ENCODE data around the gene HSP90AB1.
A peak's percentile ranks its signal among the peaks of the same experiment; 100 is the strongest.
"Not testable (repeated sequence)": the region's sequence is repeated elsewhere in the genome, so short reads cannot be mapped to it uniquely, and the experiment has no call there.

HSP90AB1 gene

DNA sequence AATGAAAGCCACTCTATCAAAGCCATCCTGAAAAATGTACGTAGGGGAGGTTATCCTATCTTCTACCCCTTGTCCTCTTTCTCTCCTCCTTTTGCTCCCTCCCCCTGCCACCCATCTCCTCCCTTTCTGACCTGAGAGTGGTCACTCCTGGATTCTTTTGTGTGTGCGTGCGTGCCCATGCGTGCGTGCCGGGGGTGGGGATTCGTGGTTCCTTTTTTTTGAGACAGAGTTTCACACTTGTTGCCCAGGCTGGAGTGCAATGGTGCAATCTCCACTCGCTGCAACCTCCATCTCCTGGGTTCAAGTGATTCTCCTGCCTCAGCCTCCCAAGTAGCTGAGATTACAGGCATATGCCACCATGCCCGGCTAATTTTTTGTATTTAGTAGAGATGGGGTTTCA is 15.5 kb upstream of the HSP90AB1 start:
- not testable (repeated sequence) for H3K4me3 ChIP-seq (ENCODE audit: low read depth, low read length); H3K27me3 ChIP-seq (ENCODE audit: control insufficient read depth, insufficient read depth, low read length); H3K9me3 ChIP-seq (ENCODE audit: control insufficient read depth, insufficient read depth, low read length); H3K9ac ChIP-seq (ENCODE audit: low read depth, low read length)
- Histone ChIP-seq H3K4me1 (ENCODE audit: control insufficient read depth, insufficient read depth, low read length) (peaks cover 10% of the 10 kb centered on the region), H3K36me3 (ENCODE audit: control insufficient read depth, insufficient read depth, low read length) (peaks cover 48% of the 10 kb centered on the region)

GRCh38 chr6:44232676-44233566 is 14.0 kb upstream of the HSP90AB1 start:
- H3K9ac ChIP-seq (ENCODE audit: low read depth, low read length) = no peak overlapping the region
- no peaks in the 10 kb centered on the region for H3K9me3 ChIP-seq (ENCODE audit: control insufficient read depth, insufficient read depth, low read length)
- no peak overlapping the region for H3K4me3 ChIP-seq (ENCODE audit: low read depth, low read length)
- H3K4me1 ChIP-seq (ENCODE audit: control insufficient read depth, insufficient read depth, low read length) = peaks cover 4% of the 10 kb centered on the region
- no peaks in the 10 kb centered on the region for H3K27me3 ChIP-seq (ENCODE audit: control insufficient read depth, insufficient read depth, low read length)
- H3K36me3 ChIP-seq (ENCODE audit: control insufficient read depth, insufficient read depth, low read length) = peaks cover 43% of the 10 kb centered on the region

DNA sequence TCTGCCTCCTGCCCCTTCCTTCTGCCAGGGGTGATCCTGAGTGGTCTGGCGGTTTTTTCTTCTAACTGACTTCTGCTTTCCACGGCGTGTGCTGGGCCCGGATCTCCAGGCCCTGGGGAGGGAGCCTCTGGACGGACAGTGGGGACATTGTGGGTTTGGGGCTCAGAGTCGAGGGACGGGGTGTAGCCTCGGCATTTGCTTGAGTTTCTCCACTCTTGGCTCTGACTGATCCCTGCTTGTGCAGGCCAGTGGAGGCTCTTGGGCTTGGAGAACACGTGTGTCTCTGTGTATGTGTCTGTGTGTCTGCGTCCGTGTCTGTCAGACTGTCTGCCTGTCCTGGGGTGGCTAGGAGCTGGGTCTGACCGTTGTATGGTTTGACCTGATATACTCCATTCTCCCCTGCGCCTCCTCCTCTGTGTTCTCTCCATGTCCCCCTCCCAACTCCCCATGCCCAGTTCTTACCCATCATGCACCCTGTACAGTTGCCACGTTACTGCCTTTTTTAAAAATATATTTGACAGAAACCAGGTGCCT is 13.3 kb upstream of the HSP90AB1 start:
- Histone ChIP-seq H3K9ac (ENCODE audit: low read depth, low read length) (no peak overlapping the region), H3K4me1 (ENCODE audit: control insufficient read depth, insufficient read depth, low read length) (peaks cover 4% of the 10 kb centered on the region)

DNA sequence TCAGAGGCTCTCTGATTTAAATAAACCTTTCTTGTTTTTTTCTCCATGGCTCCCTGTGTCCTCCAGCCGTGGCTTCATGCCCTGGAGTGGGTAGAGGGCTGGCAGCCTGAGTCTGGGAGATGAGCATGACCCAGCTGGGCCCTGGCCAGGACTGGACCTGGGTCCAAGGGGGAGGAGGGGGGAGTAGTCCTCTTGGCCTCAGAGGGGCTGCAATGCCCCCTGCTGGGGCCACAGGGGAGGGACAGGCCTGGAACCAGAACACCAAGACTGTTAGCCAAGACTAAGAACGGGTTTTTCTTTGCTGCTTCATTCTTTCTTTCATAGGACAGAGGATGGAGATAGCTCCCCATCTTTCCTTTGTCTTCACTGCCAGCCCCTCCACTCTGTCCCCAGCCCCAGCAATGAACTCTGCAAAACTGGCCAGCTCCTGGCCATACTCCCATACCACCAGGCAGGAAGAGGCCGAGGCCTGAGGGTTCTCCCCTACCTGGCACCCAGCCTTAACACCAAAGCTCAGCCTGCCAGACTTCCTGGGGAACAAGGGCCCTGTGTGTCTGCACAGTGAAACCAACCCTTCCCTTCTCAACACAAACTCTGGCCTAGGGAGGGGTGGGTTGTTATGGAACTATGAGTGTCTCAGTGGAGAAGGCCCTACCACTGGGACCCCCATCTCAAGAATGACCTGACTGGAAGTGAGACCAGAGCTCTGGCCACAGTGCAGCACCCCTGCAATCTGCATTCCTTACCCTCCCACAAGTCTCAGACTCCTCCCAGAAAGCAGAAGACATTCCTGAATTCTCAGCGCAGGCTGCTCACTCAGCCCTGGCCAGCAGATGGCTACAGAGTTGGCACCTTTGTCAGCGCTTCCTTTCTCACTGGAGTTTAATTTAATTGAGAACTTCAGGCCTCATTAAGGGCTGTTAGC is 12.5 kb upstream of the HSP90AB1 start:
- no peaks in the 10 kb centered on the region for H3K9me3 ChIP-seq (ENCODE audit: control insufficient read depth, insufficient read depth, low read length)
- H3K36me3 ChIP-seq (ENCODE audit: control insufficient read depth, insufficient read depth, low read length) = peaks cover 34% of the 10 kb centered on the region
- peaks cover 4% of the 10 kb centered on the region for H3K4me1 ChIP-seq (ENCODE audit: control insufficient read depth, insufficient read depth, low read length)
- H3K4me3 ChIP-seq (ENCODE audit: low read depth, low read length) = no peak overlapping the region
- H3K9ac ChIP-seq (ENCODE audit: low read depth, low read length) = no peak overlapping the region
- no peaks in the 10 kb centered on the region for H3K27me3 ChIP-seq (ENCODE audit: control insufficient read depth, insufficient read depth, low read length)

More for the DNA sequence above, 13.3 kb upstream of the HSP90AB1 start:
- H3K36me3 ChIP-seq (ENCODE audit: control insufficient read depth, insufficient read depth, low read length) = peaks cover 39% of the 10 kb centered on the region
- no peaks in the 10 kb centered on the region for H3K27me3 ChIP-seq (ENCODE audit: control insufficient read depth, insufficient read depth, low read length)
- H3K4me3 ChIP-seq (ENCODE audit: low read depth, low read length) = no peak overlapping the region
- H3K9me3 ChIP-seq (ENCODE audit: control insufficient read depth, insufficient read depth, low read length) = no peaks in the 10 kb centered on the region

- Histone ChIP-seq H3K4me3 (ENCODE audit: low read depth, low read length) (no peak overlapping the region), H3K4me1 (ENCODE audit: control insufficient read depth, insufficient read depth, low read length) (peaks cover 4% of the 10 kb centered on the region), H3K9ac (ENCODE audit: low read depth, low read length) (no peak overlapping the region), H3K36me3 (ENCODE audit: control insufficient read depth, insufficient read depth, low read length) (peaks cover 24% of the 10 kb centered on the region), H3K9me3 (ENCODE audit: control insufficient read depth, insufficient read depth, low read length) (no peaks in the 10 kb centered on the region), H3K27me3 (ENCODE audit: control insufficient read depth, insufficient read depth, low read length) (no peaks in the 10 kb centered on the region)
These were observed 11.6 kb upstream of the HSP90AB1 start for GRCh38 chr6:44235269-44235668.

DNA sequence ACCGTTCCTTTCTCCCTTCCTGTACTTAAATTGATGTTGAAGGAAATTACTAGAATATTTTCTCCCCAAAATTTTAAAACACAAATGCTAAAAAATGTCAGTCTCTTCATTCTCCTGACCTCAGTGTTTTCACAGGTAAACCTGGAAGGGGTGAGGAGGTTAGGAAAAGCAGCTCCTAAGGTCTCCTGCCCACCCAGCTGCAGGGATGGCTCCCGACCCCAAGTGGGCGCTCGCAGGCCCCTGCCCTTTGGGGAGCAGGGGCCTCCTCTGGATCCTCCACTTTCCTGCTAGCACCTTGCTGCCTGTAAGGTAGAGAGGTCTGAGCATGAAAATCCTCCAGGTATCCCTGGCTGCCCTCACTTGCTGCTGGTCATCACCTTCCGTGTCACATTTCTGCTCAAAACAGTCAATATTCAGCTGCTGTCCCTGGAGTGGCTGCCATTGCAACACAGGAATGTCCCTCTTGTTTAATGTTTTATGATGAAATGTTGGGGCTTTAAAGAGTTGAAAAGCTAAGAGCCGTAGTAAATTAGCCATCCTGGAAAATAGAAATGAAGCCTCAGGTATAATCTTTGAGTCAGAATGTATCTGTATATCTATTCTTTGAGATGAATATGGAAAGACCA is 10.9 kb upstream of the HSP90AB1 start:
- no peak overlapping the region for H3K4me3 ChIP-seq (ENCODE audit: low read depth, low read length)
- H3K36me3 ChIP-seq (ENCODE audit: control insufficient read depth, insufficient read depth, low read length) = peaks cover 22% of the 10 kb centered on the region
- H3K9me3 ChIP-seq (ENCODE audit: control insufficient read depth, insufficient read depth, low read length) = no peaks in the 10 kb centered on the region
- H3K4me1 ChIP-seq (ENCODE audit: control insufficient read depth, insufficient read depth, low read length) = peaks cover 4% of the 10 kb centered on the region
- H3K9ac ChIP-seq (ENCODE audit: low read depth, low read length) = no peak overlapping the region
- no peaks in the 10 kb centered on the region for H3K27me3 ChIP-seq (ENCODE audit: control insufficient read depth, insufficient read depth, low read length)

DNA sequence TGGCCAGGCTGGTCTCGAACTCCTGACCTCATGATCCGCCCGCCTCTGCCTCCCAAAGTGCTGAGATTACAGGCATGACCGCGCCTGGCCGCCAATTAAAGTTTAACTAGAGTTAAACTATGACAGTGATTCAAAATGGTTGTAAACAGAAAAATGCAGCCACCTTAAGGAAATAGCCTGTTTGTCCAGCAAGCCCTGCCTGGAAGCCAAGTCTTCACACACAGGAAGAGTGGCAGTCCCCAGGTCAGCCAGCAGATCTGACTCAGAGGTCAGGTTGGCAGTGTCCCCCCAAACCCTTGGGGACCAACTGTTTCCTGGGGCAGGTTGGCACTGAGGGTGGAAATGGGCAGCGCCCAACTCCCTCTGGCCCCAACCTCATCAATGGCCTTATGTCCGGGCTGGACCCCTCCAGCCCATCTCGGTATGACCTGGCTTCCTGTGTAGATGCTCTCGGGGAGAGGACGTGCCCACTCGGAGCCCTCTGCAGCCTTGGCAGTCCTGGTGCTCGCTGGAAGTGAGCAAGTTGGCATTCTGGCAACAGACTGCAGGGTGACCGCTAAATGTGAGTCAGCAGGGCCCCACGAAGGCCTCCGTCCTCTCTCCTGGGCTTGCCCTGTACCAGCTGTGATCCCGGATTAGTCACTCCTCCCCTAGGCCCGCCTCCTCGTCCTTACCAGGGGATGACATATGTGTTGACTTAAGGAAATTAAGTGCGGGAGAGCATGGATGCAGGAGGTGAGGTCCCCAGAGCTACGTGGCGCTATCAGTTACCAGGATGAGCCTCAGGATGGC is 9.7 kb upstream of the HSP90AB1 start:
- Histone ChIP-seq H3K4me1 (ENCODE audit: control insufficient read depth, insufficient read depth, low read length) (peaks cover 4% of the 10 kb centered on the region), H3K4me3 (ENCODE audit: low read depth, low read length) (peak overlapping the region; percentile 65), H3K9me3 (ENCODE audit: control insufficient read depth, insufficient read depth, low read length) (no peaks in the 10 kb centered on the region), H3K27me3 (ENCODE audit: control insufficient read depth, insufficient read depth, low read length) (no peaks in the 10 kb centered on the region), H3K9ac (ENCODE audit: low read depth, low read length) (peak overlapping the region; percentile 49), H3K36me3 (ENCODE audit: control insufficient read depth, insufficient read depth, low read length) (peaks cover 13% of the 10 kb centered on the region)

DNA sequence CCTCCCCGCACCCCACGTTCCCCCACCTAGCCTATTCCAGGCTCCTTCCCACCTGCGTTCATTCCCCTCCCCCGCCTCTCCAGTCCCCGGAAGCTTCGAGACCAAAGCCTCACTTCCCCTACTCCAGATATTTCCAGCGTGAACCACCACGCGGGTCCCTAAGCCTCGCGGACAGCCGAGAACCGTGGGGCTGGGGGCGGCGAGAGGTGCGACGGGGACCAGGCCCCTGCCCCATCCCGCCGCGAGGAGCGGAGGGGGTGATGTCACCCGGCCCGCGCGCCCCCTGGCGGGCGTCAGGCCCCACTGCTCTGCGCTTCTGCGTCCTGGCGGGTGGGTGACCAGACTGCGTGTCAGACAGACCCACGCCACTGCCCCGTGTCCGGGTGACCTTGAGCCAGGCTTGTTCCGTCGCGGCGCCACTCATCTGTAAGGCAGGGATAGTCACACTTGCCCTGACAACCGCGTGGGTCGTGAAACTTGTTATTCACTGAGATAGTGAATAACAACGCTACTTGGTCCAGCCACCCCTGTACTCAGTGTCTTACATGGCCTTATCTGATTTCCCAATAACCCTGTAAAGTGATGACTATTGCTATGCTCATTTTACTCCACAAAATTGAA is 9.0 kb upstream of the HSP90AB1 start:
- H3K9ac ChIP-seq (ENCODE audit: low read depth, low read length) = peak overlapping the region; percentile 49
- peaks cover 7% of the 10 kb centered on the region for H3K36me3 ChIP-seq (ENCODE audit: control insufficient read depth, insufficient read depth, low read length)
- peaks cover 4% of the 10 kb centered on the region for H3K4me1 ChIP-seq (ENCODE audit: control insufficient read depth, insufficient read depth, low read length)
- no peaks in the 10 kb centered on the region for H3K27me3 ChIP-seq (ENCODE audit: control insufficient read depth, insufficient read depth, low read length)
- H3K4me3 ChIP-seq (ENCODE audit: low read depth, low read length) = peak overlapping the region; percentile 65
- no peaks in the 10 kb centered on the region for H3K9me3 ChIP-seq (ENCODE audit: control insufficient read depth, insufficient read depth, low read length)

- no peak overlapping the region for H3K4me3 ChIP-seq (ENCODE audit: low read depth, low read length)
- peaks cover 4% of the 10 kb centered on the region for H3K4me1 ChIP-seq (ENCODE audit: control insufficient read depth, insufficient read depth, low read length)
- H3K9me3 ChIP-seq (ENCODE audit: control insufficient read depth, insufficient read depth, low read length) = no peaks in the 10 kb centered on the region
- H3K9ac ChIP-seq (ENCODE audit: low read depth, low read length) = no peak overlapping the region
- H3K27me3 ChIP-seq (ENCODE audit: control insufficient read depth, insufficient read depth, low read length) = no peaks in the 10 kb centered on the region
- peaks cover 4% of the 10 kb centered on the region for H3K36me3 ChIP-seq (ENCODE audit: control insufficient read depth, insufficient read depth, low read length)
These were observed 8.1 kb upstream of the HSP90AB1 start for GRCh38 chr6:44238687-44239350.

- H3K9ac ChIP-seq (ENCODE audit: low read depth, low read length) = no peak overlapping the region
- H3K4me3 ChIP-seq (ENCODE audit: low read depth, low read length) = no peak overlapping the region
- H3K36me3 ChIP-seq (ENCODE audit: control insufficient read depth, insufficient read depth, low read length) = peaks cover 3% of the 10 kb centered on the region
- H3K9me3 ChIP-seq (ENCODE audit: control insufficient read depth, insufficient read depth, low read length) = no peaks in the 10 kb centered on the region
- H3K27me3 ChIP-seq (ENCODE audit: control insufficient read depth, insufficient read depth, low read length) = no peaks in the 10 kb centered on the region
- peaks cover 7% of the 10 kb centered on the region for H3K4me1 ChIP-seq (ENCODE audit: control insufficient read depth, insufficient read depth, low read length)
These were observed 3.6 kb upstream of the HSP90AB1 start for GRCh38 chr6:44243345-44243744.
